Bronchial epithelial cell (primary cell): ENCODE measurements around the gene LRRC4B. TPM values are rescaled to one million over a fixed set of nuclear protein-coding genes. Genes with fewer than 3 reads are reported as not detected.

Source experiments
- DNase-seq: peaks from one replicate; pipeline ENCODE4 v3.0.0-alpha.2; 2010; ENCODE audit warnings: low read depth
- FAIRE-seq: peaks from 2 replicates; lab custom pipeline; 2011; peaks lifted over from hg19 to GRCh38; lab: Jason Lieb, UNC
- H3K27me3 ChIP-seq: 2 replicates; pipeline ENCODE4 v1.5.1; 2011; ENCODE audit warnings: low read length; ENCODE audit not compliant: control insufficient read depth, insufficient read depth
- H3K36me3 ChIP-seq: 2 replicates; pipeline ENCODE4 v1.5.1; 2011; ENCODE audit warnings: low read length; ENCODE audit not compliant: control insufficient read depth, insufficient read depth
- H3K4me3 ChIP-seq: 2 replicates; pipeline ENCODE4 v1.5.1; 2011; ENCODE audit warnings: mild to moderate bottlenecking, low read depth, low read length, control low read depth
- total RNA-seq: library from RNA; depleted of rRNA; stranded (reverse); fragments of >200 nt; gene quantifications from 2 replicates; pipeline ENCODE4 v1.2.1, GENCODE V29; 2014
- TF ChIP-seq, protein P1 (sequence below): IDR thresholded peaks from 2 replicates; pipeline ENCODE4 v1.5.1; 2011; ENCODE audit warnings: mild to moderate bottlenecking, moderate library complexity, low read length, control low read depth, inconsistent platforms; ENCODE audit not compliant: insufficient read depth, severe bottlenecking

Gene LRRC4B
- total RNA-seq, 1 donor from 2014 or later: not detected

- TF ChIP-seq, protein P1, sequence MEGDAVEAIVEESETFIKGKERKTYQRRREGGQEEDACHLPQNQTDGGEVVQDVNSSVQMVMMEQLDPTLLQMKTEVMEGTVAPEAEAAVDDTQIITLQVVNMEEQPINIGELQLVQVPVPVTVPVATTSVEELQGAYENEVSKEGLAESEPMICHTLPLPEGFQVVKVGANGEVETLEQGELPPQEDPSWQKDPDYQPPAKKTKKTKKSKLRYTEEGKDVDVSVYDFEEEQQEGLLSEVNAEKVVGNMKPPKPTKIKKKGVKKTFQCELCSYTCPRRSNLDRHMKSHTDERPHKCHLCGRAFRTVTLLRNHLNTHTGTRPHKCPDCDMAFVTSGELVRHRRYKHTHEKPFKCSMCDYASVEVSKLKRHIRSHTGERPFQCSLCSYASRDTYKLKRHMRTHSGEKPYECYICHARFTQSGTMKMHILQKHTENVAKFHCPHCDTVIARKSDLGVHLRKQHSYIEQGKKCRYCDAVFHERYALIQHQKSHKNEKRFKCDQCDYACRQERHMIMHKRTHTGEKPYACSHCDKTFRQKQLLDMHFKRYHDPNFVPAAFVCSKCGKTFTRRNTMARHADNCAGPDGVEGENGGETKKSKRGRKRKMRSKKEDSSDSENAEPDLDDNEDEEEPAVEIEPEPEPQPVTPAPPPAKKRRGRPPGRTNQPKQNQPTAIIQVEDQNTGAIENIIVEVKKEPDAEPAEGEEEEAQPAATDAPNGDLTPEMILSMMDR: no peak
- Histone ChIP-seq H3K36me3 (no peaks in the 10 kb centered on the region), H3K4me3 (no peak overlapping the region), H3K27me3 (no peaks in the 10 kb centered on the region)
- FAIRE-seq: no peak
- no peak for DNase-seq
Measured at GRCh38 chr19:50519006-50519575, 49.1 kb downstream of the LRRC4B start.

DNA sequence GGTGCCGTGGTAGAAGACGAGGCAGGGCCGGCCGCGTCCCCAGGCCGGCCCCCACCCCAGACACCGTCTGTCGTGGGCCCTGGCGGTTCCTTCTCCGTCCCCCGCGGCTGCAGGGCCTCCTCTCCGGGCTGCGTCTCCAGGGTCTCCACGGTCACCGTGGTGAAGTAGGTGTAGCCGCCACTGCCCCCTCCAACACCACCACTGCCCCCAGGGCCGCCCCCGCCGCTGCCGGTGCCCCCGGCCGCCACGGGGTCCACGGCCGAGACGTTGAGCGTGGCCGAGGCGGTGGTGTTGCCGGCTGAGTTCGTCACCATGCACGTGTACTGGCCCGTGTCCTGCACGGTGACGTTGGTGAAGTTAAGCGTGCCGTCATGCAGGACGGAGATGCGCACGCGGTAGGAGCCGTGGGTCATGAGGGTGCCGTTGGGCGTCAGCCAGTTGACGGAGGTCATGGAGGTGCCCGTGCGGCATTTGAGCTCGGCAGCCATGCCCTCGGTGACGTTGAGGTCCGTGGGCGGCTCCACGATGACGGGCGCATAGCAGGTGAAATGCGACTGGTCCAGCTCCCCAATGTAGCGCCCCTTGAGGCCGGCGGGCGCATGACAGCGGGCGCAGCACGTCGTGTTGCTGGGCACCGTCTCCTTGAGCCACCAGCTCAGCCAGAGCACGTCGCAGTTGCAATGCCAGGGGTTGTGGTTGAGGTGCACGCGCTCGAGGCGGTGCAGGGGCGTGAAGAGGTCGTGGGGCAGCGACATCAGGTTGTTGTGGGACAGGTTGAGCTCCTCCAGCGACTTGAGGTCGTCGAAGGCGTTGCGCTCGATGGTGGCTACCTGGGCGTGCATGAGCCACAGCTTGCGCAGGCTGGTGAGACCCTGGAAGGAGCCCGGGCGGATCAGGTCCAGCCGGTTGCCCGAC, 49.9 kb downstream of the LRRC4B start:
- no peak overlapping the region for H3K4me3 ChIP-seq
- H3K27me3 ChIP-seq: no peaks in the 10 kb centered on the region
- DNase-seq (no peak), FAIRE-seq (no peak)
- TF ChIP-seq, protein P1: no peak
- H3K36me3 ChIP-seq: no peaks in the 10 kb centered on the region

- FAIRE-seq (no peak), DNase-seq (no peak)
Measured at GRCh38 chr19:50517704-50518075, 50.5 kb downstream of the LRRC4B start.

DNA sequence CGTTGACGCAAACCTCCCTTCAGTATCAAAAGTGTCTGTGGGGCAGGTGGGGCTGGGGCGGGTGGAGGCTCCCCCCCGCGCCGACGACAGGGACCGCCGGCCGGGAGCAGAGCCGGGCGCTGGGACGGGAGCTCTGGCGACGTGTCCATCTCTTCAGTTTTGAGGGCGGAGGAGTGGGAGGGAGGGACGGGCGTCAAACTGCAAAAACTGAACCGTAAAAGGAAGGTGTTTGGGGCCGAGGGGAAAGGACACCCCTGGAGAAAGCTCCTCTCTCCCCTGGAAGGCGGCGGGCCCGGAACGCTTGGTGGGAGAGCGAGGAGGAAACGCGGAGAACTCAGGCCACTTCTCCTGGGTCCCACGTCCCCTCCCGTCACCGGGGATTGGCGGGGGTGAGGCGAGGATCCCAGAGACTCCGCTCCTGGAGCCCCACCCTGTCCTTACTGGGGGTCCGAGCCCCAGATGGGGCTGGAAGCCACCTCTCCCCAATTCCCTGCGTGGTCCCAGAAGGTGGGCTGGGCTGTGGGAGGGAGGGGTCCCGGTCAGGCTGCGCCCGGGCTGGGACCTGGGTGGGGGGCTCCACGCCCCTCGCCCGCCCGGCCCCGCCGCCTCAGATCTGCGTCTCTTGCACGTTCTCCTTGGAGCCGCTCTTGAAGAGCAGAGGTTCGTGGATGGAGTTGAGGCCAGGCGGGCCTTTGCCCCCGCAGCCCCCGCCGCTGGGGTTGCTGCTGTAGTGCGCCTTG, 51.1 kb downstream of the LRRC4B start:
- TF ChIP-seq, protein P1: no peak
- no peak for FAIRE-seq
- DNase-seq: no peak
- H3K27me3 ChIP-seq: no peaks in the 10 kb centered on the region
- no peaks in the 10 kb centered on the region for H3K36me3 ChIP-seq
- H3K4me3 ChIP-seq: no peak overlapping the region

More at GRCh38 chr19:50517704-50518075, 50.5 kb downstream of the LRRC4B start:
- Histone ChIP-seq H3K4me3 (no peak overlapping the region), H3K27me3 (no peaks in the 10 kb centered on the region), H3K36me3 (no peaks in the 10 kb centered on the region)
- TF ChIP-seq, protein P1: no peak

- TF ChIP-seq, protein P1: no peak
- Histone ChIP-seq H3K36me3 (no peaks in the 10 kb centered on the region), H3K4me3 (no peak overlapping the region), H3K27me3 (no peaks in the 10 kb centered on the region)
- DNase-seq (no peak), FAIRE-seq (no peak)
Measured at GRCh38 chr19:50516456-50516855, 51.8 kb downstream of the LRRC4B start.
